HEK293 (cell line): ENCODE results near the gene PKIG.

Source experiments
- TF ChIP-seq, protein P1 (sequence below): fragments of 450-650 bp; formaldehyde crosslinking; IDR thresholded peaks from 2 replicates; pipeline ENCODE4 v1.5.1; 2016; ENCODE audit warnings: missing biosample characterization, missing genetic modification characterization
- TF ChIP-seq, protein P2 (sequence below): fragments of 450-650 bp; formaldehyde crosslinking; IDR thresholded peaks from 2 replicates; pipeline ENCODE4 v1.5.1; 2017; ENCODE audit warnings: missing biosample characterization, mild to moderate bottlenecking, missing genetic modification characterization, moderate library complexity
- TF ChIP-seq, protein P3 (sequence below): fragments of 450-650 bp; formaldehyde crosslinking; IDR thresholded peaks from 2 replicates; pipeline ENCODE4 v1.5.1; 2016; ENCODE audit warnings: missing biosample characterization, missing genetic modification characterization

DNA sequence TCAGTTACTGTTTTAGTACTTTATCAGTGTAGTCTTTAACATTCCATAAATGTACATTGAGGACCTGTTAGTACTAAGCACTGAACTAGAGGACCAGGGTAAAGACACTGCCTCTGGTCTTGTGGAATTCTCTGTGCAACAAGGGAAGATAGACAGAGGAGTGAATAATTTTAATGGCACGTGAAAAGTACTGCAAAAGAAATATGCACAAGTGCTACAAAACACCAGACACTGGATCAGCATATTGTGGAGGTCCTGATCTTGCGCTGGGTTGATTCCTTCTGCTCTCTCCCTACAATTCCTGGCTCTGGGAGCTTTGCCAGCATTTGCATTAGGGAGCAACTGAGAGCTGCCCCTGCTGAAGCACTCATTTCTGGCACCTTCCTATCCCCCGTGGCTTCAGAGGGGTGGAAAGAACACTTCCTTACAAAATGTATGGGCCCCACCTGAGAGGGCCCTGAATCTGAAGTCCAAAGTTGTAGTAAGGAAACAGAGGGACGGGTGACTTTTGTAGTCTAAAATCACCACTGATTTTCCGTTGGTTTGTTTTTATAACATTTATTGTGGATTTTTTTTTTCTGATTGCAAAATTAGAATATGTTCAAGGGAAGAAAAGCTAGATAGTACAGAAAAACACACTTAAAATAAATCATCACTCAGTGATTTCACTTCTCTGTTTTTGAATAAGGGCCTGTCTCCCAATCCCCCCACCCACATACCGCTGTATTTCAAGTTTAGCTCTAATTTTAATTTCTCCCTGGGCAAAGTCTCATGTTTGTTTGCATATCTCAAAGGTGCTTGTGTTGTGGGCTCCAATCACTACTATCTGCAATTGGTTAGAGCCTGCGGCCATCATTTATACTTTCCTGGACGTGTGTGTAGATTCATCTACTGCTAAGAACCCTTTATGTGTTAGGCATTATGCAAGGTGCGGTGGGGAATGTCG lies 4.9 kb downstream of the PKIG start:
- TF ChIP-seq, protein P1, sequence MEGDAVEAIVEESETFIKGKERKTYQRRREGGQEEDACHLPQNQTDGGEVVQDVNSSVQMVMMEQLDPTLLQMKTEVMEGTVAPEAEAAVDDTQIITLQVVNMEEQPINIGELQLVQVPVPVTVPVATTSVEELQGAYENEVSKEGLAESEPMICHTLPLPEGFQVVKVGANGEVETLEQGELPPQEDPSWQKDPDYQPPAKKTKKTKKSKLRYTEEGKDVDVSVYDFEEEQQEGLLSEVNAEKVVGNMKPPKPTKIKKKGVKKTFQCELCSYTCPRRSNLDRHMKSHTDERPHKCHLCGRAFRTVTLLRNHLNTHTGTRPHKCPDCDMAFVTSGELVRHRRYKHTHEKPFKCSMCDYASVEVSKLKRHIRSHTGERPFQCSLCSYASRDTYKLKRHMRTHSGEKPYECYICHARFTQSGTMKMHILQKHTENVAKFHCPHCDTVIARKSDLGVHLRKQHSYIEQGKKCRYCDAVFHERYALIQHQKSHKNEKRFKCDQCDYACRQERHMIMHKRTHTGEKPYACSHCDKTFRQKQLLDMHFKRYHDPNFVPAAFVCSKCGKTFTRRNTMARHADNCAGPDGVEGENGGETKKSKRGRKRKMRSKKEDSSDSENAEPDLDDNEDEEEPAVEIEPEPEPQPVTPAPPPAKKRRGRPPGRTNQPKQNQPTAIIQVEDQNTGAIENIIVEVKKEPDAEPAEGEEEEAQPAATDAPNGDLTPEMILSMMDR (tag by site-specific recombination) = no peak
- TF ChIP-seq, protein P2, sequence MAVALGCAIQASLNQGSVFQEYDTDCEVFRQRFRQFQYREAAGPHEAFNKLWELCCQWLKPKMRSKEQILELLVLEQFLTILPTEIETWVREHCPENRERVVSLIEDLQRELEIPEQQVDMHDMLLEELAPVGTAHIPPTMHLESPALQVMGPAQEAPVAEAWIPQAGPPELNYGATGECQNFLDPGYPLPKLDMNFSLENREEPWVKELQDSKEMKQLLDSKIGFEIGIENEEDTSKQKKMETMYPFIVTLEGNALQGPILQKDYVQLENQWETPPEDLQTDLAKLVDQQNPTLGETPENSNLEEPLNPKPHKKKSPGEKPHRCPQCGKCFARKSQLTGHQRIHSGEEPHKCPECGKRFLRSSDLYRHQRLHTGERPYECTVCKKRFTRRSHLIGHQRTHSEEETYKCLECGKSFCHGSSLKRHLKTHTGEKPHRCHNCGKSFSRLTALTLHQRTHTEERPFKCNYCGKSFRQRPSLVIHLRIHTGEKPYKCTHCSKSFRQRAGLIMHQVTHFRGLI (tag by site-specific recombination) = no peak
- TF ChIP-seq, protein P3, sequence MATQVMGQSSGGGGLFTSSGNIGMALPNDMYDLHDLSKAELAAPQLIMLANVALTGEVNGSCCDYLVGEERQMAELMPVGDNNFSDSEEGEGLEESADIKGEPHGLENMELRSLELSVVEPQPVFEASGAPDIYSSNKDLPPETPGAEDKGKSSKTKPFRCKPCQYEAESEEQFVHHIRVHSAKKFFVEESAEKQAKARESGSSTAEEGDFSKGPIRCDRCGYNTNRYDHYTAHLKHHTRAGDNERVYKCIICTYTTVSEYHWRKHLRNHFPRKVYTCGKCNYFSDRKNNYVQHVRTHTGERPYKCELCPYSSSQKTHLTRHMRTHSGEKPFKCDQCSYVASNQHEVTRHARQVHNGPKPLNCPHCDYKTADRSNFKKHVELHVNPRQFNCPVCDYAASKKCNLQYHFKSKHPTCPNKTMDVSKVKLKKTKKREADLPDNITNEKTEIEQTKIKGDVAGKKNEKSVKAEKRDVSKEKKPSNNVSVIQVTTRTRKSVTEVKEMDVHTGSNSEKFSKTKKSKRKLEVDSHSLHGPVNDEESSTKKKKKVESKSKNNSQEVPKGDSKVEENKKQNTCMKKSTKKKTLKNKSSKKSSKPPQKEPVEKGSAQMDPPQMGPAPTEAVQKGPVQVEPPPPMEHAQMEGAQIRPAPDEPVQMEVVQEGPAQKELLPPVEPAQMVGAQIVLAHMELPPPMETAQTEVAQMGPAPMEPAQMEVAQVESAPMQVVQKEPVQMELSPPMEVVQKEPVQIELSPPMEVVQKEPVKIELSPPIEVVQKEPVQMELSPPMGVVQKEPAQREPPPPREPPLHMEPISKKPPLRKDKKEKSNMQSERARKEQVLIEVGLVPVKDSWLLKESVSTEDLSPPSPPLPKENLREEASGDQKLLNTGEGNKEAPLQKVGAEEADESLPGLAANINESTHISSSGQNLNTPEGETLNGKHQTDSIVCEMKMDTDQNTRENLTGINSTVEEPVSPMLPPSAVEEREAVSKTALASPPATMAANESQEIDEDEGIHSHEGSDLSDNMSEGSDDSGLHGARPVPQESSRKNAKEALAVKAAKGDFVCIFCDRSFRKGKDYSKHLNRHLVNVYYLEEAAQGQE (tag by site-specific recombination) = no peak
